Measurements from ENCODE around the gene IGF2R.
"Not testable (repeated sequence)": the region's sequence is repeated elsewhere in the genome, so short reads cannot be mapped to it uniquely, and the experiment has no call there.

IGF2R gene

GRCh38 chr6:159952289-159953005 lies 16.4 kb upstream of the IGF2R start:
- DNase-seq (ENCODE audit: low read depth) = no peak

- DNase-seq (ENCODE audit: low read depth) = no peak
Measured at GRCh38 chr6:159953091-159953601, 15.7 kb upstream of the IGF2R start.

GRCh38 chr6:159955945-159956361 lies 12.9 kb upstream of the IGF2R start:
- DNase-seq (ENCODE audit: low read depth) = no peak

GRCh38 chr6:159957071-159957673 lies 11.7 kb upstream of the IGF2R start:
- no peak for DNase-seq (ENCODE audit: low read depth)

GRCh38 chr6:159959165-159959975 lies 9.5 kb upstream of the IGF2R start:
- DNase-seq (ENCODE audit: low read depth) = no peak

GRCh38 chr6:159959976-159960384 lies 8.9 kb upstream of the IGF2R start:
- DNase-seq (ENCODE audit: low read depth) = no peak

- DNase-seq (ENCODE audit: low read depth) = no peak
Measured at GRCh38 chr6:159960485-159960884, 8.4 kb upstream of the IGF2R start.

- DNase-seq (ENCODE audit: low read depth) = no peak
Measured at GRCh38 chr6:159961528-159961927, 7.4 kb upstream of the IGF2R start.

- DNase-seq (ENCODE audit: low read depth) = no peak
Measured at GRCh38 chr6:159963111-159963510, 5.8 kb upstream of the IGF2R start.

GRCh38 chr6:159964046-159964445 lies 4.8 kb upstream of the IGF2R start:
- DNase-seq (ENCODE audit: low read depth) = no peak

- no peak for DNase-seq (ENCODE audit: low read depth)
Measured at GRCh38 chr6:159966339-159966738, 2.5 kb upstream of the IGF2R start.

GRCh38 chr6:159966981-159967380 lies 1.9 kb upstream of the IGF2R start:
- DNase-seq (ENCODE audit: low read depth) = no peak

GRCh38 chr6:159967621-159968020 lies 1.3 kb upstream of the IGF2R start:
- DNase-seq (ENCODE audit: low read depth) = not testable (repeated sequence)

- peak; percentile 23 for DNase-seq (ENCODE audit: low read depth)
Measured at GRCh38 chr6:159969204-159969912, 476 bp downstream of the IGF2R start.

- DNase-seq (ENCODE audit: low read depth) = no peak
Measured at GRCh38 chr6:159969921-159970320, 1.0 kb downstream of the IGF2R start.

GRCh38 chr6:159970659-159971063 lies 1.8 kb downstream of the IGF2R start:
- DNase-seq (ENCODE audit: low read depth) = no peak

- DNase-seq (ENCODE audit: low read depth) = no peak
Measured at GRCh38 chr6:159971341-159972178, 2.7 kb downstream of the IGF2R start.

GRCh38 chr6:159972506-159973268 lies 3.8 kb downstream of the IGF2R start:
- DNase-seq (ENCODE audit: low read depth) = no peak

GRCh38 chr6:159973406-159973805 lies 4.5 kb downstream of the IGF2R start:
- no peak for DNase-seq (ENCODE audit: low read depth)

GRCh38 chr6:159973951-159974350 lies 5.1 kb downstream of the IGF2R start:
- no peak for DNase-seq (ENCODE audit: low read depth)
